HepG2 (cell line): ENCODE data around the gene ATF3. TPM values are rescaled to one million over a fixed set of nuclear protein-coding genes. Genes with fewer than 3 reads are reported as not detected.

ENCODE experiments used
- CENPX ChIP-seq: sonication (generic); formaldehyde crosslinking; IDR thresholded peaks from 2 replicates; pipeline ENCODE4 v1.9.0; 2021; ENCODE audit warnings: mild to moderate bottlenecking, missing genetic modification reagents, moderate library complexity
- CREBL2 ChIP-seq: sonication (generic); formaldehyde crosslinking; IDR thresholded peaks from 2 replicates; pipeline ENCODE4 v1.8.1; 2023; ENCODE audit warnings: missing genetic modification reagents, mild to moderate bottlenecking, borderline replicate concordance
- CREM ChIP-seq, 2 experiments: sonication (generic) in 1 of 2; formaldehyde crosslinking in 1 of 2; IDR thresholded peaks; 2 replicates each; pipeline versions ENCODE4 v1.4.0 to v1.6.1; 2016 to 2020; ENCODE audit warnings: antibody characterized with exemption in 1 of 2, mild to moderate bottlenecking in 1 of 2, missing genetic modification reagents in 1 of 2
- ETV5 ChIP-seq: IDR thresholded peaks from 2 replicates; pipeline ENCODE4 v1.6.1; 2018; ENCODE audit warnings: missing biosample characterization, missing genetic modification reagents, inconsistent platforms, borderline replicate concordance
- FOXA3 ChIP-seq: IDR thresholded peaks from 2 replicates; pipeline ENCODE4 v1.6.1; 2016; ENCODE audit warnings: missing genetic modification reagents, missing compliant biosample characterization
- GMEB1 ChIP-seq: sonication (generic); formaldehyde crosslinking; IDR thresholded peaks from 2 replicates; pipeline ENCODE4 v1.5.1; 2020; ENCODE audit warnings: missing genetic modification reagents, mild to moderate bottlenecking, borderline replicate concordance
- HNRNPLL ChIP-seq: fragments of 200-400 bp; formaldehyde crosslinking; IDR thresholded peaks from 2 replicates; pipeline ENCODE4 v1.6.1; 2017; ENCODE audit warnings: mild to moderate bottlenecking, low read depth, low read length; ENCODE audit not compliant: poor library complexity, severe bottlenecking
- JUNB ChIP-seq: sonication (generic); formaldehyde crosslinking; IDR thresholded peaks from 2 replicates; pipeline ENCODE4 v1.8.0; 2022; ENCODE audit warnings: missing genetic modification reagents, mild to moderate bottlenecking, borderline replicate concordance
- KAT7 ChIP-seq: IDR thresholded peaks from 2 replicates; pipeline ENCODE4 v1.6.1; 2018; ENCODE audit warnings: borderline replicate concordance, missing compliant biosample characterization
- KDM6A ChIP-seq: IDR thresholded peaks from 2 replicates; pipeline ENCODE4 v1.6.1; 2016; ENCODE audit warnings: low read depth
- MATR3 ChIP-seq: sonication (generic); formaldehyde crosslinking; IDR thresholded peaks from 2 replicates; pipeline ENCODE4 v1.4.0; 2020; ENCODE audit warnings: missing genetic modification reagents
- MZF1 ChIP-seq: sonication (generic); formaldehyde crosslinking; IDR thresholded peaks from 2 replicates; pipeline ENCODE4 v1.8.1; 2023; ENCODE audit warnings: mild to moderate bottlenecking, missing genetic modification reagents, borderline replicate concordance
- RNF2 ChIP-seq: fragments of 450-650 bp; conservative IDR thresholded peaks from 2 replicates; pipeline ENCODE4 v1.6.1; 2016; ENCODE audit warnings: low read depth
- SAFB2 ChIP-seq: sonication (generic); formaldehyde crosslinking; IDR thresholded peaks from 2 replicates; pipeline ENCODE4 v1.5.1; 2020; ENCODE audit warnings: missing genetic modification reagents, low read depth, mild to moderate bottlenecking, borderline replicate concordance
- TOPORS ChIP-seq: sonication (generic); formaldehyde crosslinking; IDR thresholded peaks from 2 replicates; pipeline ENCODE4 v1.8.0; 2023; ENCODE audit warnings: mild to moderate bottlenecking, missing genetic modification reagents
- TRIM24 ChIP-seq: sonication (generic); formaldehyde crosslinking; IDR thresholded peaks from 2 replicates; pipeline ENCODE4 v1.8.0; 2022; ENCODE audit warnings: mild to moderate bottlenecking, missing genetic modification reagents
- ZNF343 ChIP-seq: sonication (generic); formaldehyde crosslinking; IDR thresholded peaks from 2 replicates; pipeline ENCODE4 v1.4.0; 2020; ENCODE audit warnings: mild to moderate bottlenecking, missing genetic modification reagents
- ZNF431 ChIP-seq: sonication (generic); formaldehyde crosslinking; IDR thresholded peaks from 2 replicates; pipeline ENCODE4 v1.9.0; 2022; ENCODE audit warnings: missing genetic modification reagents, low read depth, mild to moderate bottlenecking, borderline replicate concordance
- ZNF451 ChIP-seq: sonication (generic); formaldehyde crosslinking; IDR thresholded peaks from 2 replicates; pipeline ENCODE4 v1.5.0; 2020; ENCODE audit warnings: mild to moderate bottlenecking, missing genetic modification reagents
- ZNF501 ChIP-seq: sonication (generic); formaldehyde crosslinking; IDR thresholded peaks from 2 replicates; pipeline ENCODE4 v1.5.1; 2020; ENCODE audit warnings: mild to moderate bottlenecking, moderate library complexity, missing genetic modification reagents
- ZNF513 ChIP-seq: sonication (generic); formaldehyde crosslinking; conservative IDR thresholded peaks from 2 replicates; pipeline ENCODE4 v1.5.0; 2020; ENCODE audit warnings: missing genetic modification reagents
- ZNF619 ChIP-seq: sonication (generic); formaldehyde crosslinking; IDR thresholded peaks from 2 replicates; pipeline ENCODE4 v1.4.0; 2020; ENCODE audit warnings: mild to moderate bottlenecking, missing genetic modification reagents
- ZNF660 ChIP-seq: sonication (generic); formaldehyde crosslinking; IDR thresholded peaks from 2 replicates; pipeline ENCODE4 v1.5.1; 2020; ENCODE audit warnings: mild to moderate bottlenecking, low read depth, missing genetic modification reagents, borderline replicate concordance
- ZSCAN25 ChIP-seq: sonication (generic); formaldehyde crosslinking; IDR thresholded peaks from 2 replicates; pipeline ENCODE4 v1.8.0; 2022; ENCODE audit warnings: mild to moderate bottlenecking, missing genetic modification reagents
- polyA plus RNA-seq, 8 experiments: library from polyadenylated mRNA; depleted of rRNA in 3 of 8; stranded (reverse) in 7 of 8; unstranded in 1 of 8; fragments of >200 nt; fragmentation: Illumina TruSeq in 4 of 8; extraction: Trizol in 4 of 8; gene quantifications; 2 replicates each; pipeline versions ENCODE4 v1.2.1 to v1.2.3, GENCODE V29; 2011 to 2016; ENCODE audit warnings: low read depth in 4 of 8, missing spikeins in 1 of 8, mixed read lengths in 1 of 8; ENCODE audit not compliant: insufficient read depth in 1 of 8
- total RNA-seq, 5 experiments: library from RNA; depleted of rRNA; stranded (reverse); fragments of >200 nt; fragmentation: Illumina TruSeq; extraction: Trizol; gene quantifications; 2 replicates each; pipeline ENCODE4 v1.2.3, GENCODE V29; 2016; ENCODE audit warnings: low read depth in 1 of 5

The ATF3 gene
- total and polyA plus RNA-seq, 2 of the 13 experiments (the other 11 are each of a cell fraction or from before 2014, with no cell fraction given) = 5.0 to 13.0 TPM

- TF ChIP-seq CENPX (CRISPR knock-in tag) = no peak
- peak; percentile 47 for TF ChIP-seq ETV5
- 0 out of 2 replicates have a peak, but pooled peaks have one; percentile 54 for TF ChIP-seq ZSCAN25
- TF ChIP-seq FOXA3 (CRISPR knock-in tag) = peak; percentile 57
- peak; percentile 25; the same call in 1 of the 2 replicates for TF ChIP-seq KDM6A
- TF ChIP-seq ZNF513 (CRISPR knock-in tag) = no peak
- TF ChIP-seq ZNF619 (CRISPR knock-in tag) = 0 out of 2 replicates have a peak, but pooled peaks have one; percentile 14
- 0 out of 2 replicates have a peak, but pooled peaks have one; percentile 42 for TF ChIP-seq RNF2
- 0 out of 2 replicates have a peak, but pooled peaks have one; percentile 48 for TF ChIP-seq JUNB (CRISPR knock-in tag)
- TF ChIP-seq ZNF431 = 0 out of 2 replicates have a peak, but pooled peaks have one; percentile 22
- no peak for TF ChIP-seq ZNF501 (CRISPR knock-in tag)
- TF ChIP-seq ZNF660 (CRISPR knock-in tag) = no peak
- no peak; the same call in 1 of the 2 replicates for TF ChIP-seq ZNF451 (CRISPR knock-in tag)
- TF ChIP-seq MZF1 (CRISPR knock-in tag) = no peak
- no peak; the same call in 1 of the 2 replicates for TF ChIP-seq SAFB2
- TF ChIP-seq HNRNPLL = peak; percentile 70
- no peak for TF ChIP-seq MATR3
- peak; percentile 62; the same call in 1 of the 2 replicates for TF ChIP-seq CREM (IDR thresholded peaks at IDR 0.05)
- TF ChIP-seq CREM (CRISPR knock-in tag; IDR thresholded peaks at IDR 0.05) = no peak
- TF ChIP-seq TRIM24 (CRISPR knock-in tag) = 0 out of 2 replicates have a peak, but pooled peaks have one; percentile 48
- TF ChIP-seq ZNF343 = no peak; the same call in 1 of the 2 replicates
- peak; percentile 83 for TF ChIP-seq TOPORS
- no peak for TF ChIP-seq CREBL2 (CRISPR knock-in tag)
- TF ChIP-seq KAT7 (CRISPR knock-in tag) = peak; percentile 36; the same call in 1 of the 2 replicates
- TF ChIP-seq GMEB1 (CRISPR knock-in tag) = peak; percentile 62; the same call in 1 of the 2 replicates
Observed at GRCh38 chr1:212608392-212608958, at the start of gene ATF3 (continued).
